GM18517 (cell line): ENCODE measurements around the gene POLE.

Experiments
- ATAC-seq: cut with Tn5 transposase; IDR thresholded peaks from one replicate; pipeline ENCODE4 v1.9.1; 2021; ENCODE audit warnings: mild to moderate bottlenecking, moderate library complexity; ENCODE audit not compliant: unreplicated experiment

Gene POLE

GRCh38 chr12:132687211-132688164 is at the start of gene POLE, which contains the start of gene PXMP2:
Gene POLE (minus strand): TSS chr12:132687342. CDS start chr12:132687315, 27 bp downstream.
Gene PXMP2 (plus strand): TSS chr12:132687587. CDS start chr12:132687671, 84 bp downstream.
- peak; percentile 88 for ATAC-seq

GRCh38 chr12:132736913-132737312 is 49.8 kb upstream of the POLE start:
- no peak for ATAC-seq

- no peak for ATAC-seq
These were observed 49.2 kb upstream of the POLE start for GRCh38 chr12:132736378-132736777.

- ATAC-seq, result no peak
These were observed 48.4 kb upstream of the POLE start for GRCh38 chr12:132735496-132735895.

GRCh38 chr12:132734206-132734605 is 47.1 kb upstream of the POLE start:
- no peak for ATAC-seq

- ATAC-seq, result no peak
These were observed 44.4 kb upstream of the POLE start for GRCh38 chr12:132731574-132731973.

- ATAC-seq, result no peak
These were observed 43.2 kb upstream of the POLE start for GRCh38 chr12:132730353-132730752.

GRCh38 chr12:132729541-132730320 is 42.6 kb upstream of the POLE start:
- no peak for ATAC-seq

GRCh38 chr12:132728502-132728901 is 41.4 kb upstream of the POLE start:
- no peak for ATAC-seq

GRCh38 chr12:132727091-132727794 is 40.1 kb upstream of the POLE start:
- ATAC-seq, result no peak

- ATAC-seq, result no peak
These were observed 39.2 kb upstream of the POLE start for GRCh38 chr12:132726386-132726785.

- ATAC-seq, result no peak
These were observed 37.5 kb upstream of the POLE start for GRCh38 chr12:132724506-132725241.

GRCh38 chr12:132723764-132724140 is 36.6 kb upstream of the POLE start:
- ATAC-seq, result no peak

GRCh38 chr12:132723015-132723763 is 36.0 kb upstream of the POLE start:
- no peak for ATAC-seq

- ATAC-seq, result no peak
These were observed 33.6 kb upstream of the POLE start for GRCh38 chr12:132720606-132721345.

GRCh38 chr12:132719954-132720324 is 32.8 kb upstream of the POLE start:
- no peak for ATAC-seq

- ATAC-seq, result no peak
These were observed 32.2 kb upstream of the POLE start for GRCh38 chr12:132719141-132719953.

- ATAC-seq, result no peak
These were observed 31.5 kb upstream of the POLE start for GRCh38 chr12:132718644-132719043.
